Endothelial cell of umbilical vein (primary cell): ENCODE data around the gene ARMH4.

ENCODE experiments used
- CTCF ChIP-seq, 2 donors: IDR thresholded peaks; 1 replicate in 1 of 2; 2 replicates in 1 of 2; pipeline ENCODE4 v1.5.1; 2011; ENCODE audit warnings: low read length in 2 of 2, mild to moderate bottlenecking in 2 of 2, moderate library complexity in 2 of 2, control low read depth in 1 of 2, inconsistent platforms in 1 of 2, low read depth in 1 of 2; ENCODE audit not compliant: insufficient read depth in 1 of 2; ENCODE audit errors: extremely low read depth in 1 of 2
- EZH2 ChIP-seq: IDR thresholded peaks from 2 replicates; pipeline ENCODE4 v1.6.1; 2012; ENCODE audit warnings: borderline replicate concordance, low read depth, mild to moderate bottlenecking, moderate library complexity, low read length, inconsistent platforms; ENCODE audit not compliant: severe bottlenecking
- GATA2 ChIP-seq: IDR thresholded peaks from 2 replicates; pipeline ENCODE4 v1.7.0; 2011; ENCODE audit warnings: low read depth, mild to moderate bottlenecking, moderate library complexity, mixed read lengths, low read length; ENCODE audit not compliant: insufficient read length, insufficient read depth
- MAX ChIP-seq: IDR thresholded peaks from 2 replicates; pipeline ENCODE4 v1.6.1; 2011; ENCODE audit not compliant: insufficient read depth, insufficient read length
- POLR2A ChIP-seq: IDR thresholded peaks from 2 replicates; pipeline ENCODE4 v1.6.1; 2012; ENCODE audit warnings: low read depth, mild to moderate bottlenecking, control low read depth, low read length
- POLR2AphosphoS5 ChIP-seq: IDR thresholded peaks from 2 replicates; pipeline ENCODE4 v1.6.1; 2012; ENCODE audit warnings: low read depth, mild to moderate bottlenecking, control low read depth, low read length, moderate library complexity; ENCODE audit not compliant: insufficient read depth

GRCh38 chr14:58143106-58143505 lies 8.9 kb downstream of the ARMH4 start:
- no peak for TF ChIP-seq CTCF (IDR thresholded peaks at IDR 0.05; ENCODE audit: extremely low read depth in 1 of 2, insufficient read depth in 1 of 2, low read depth in 1 of 2, low read length in 2 of 2)
- TF ChIP-seq MAX, result no peak
- TF ChIP-seq GATA2, result no peak
- TF ChIP-seq POLR2AphosphoS5, result no peak
- no peak for TF ChIP-seq EZH2
- no peak for TF ChIP-seq POLR2A
